Measurements from ENCODE around the gene TMOD1. TPM values are rescaled to one million over a fixed set of nuclear protein-coding genes. Genes with fewer than 3 reads are reported as not detected.
A peak's percentile ranks its signal among the peaks of the same experiment; 100 is the strongest.

TMOD1 gene
- total and polyA plus RNA-seq, 9 of the 15 experiments (the other 6 are each of a cell fraction or from before 2014, with no cell fraction given) = 7.1 to 41.2 (median 14.2) TPM

DNA sequence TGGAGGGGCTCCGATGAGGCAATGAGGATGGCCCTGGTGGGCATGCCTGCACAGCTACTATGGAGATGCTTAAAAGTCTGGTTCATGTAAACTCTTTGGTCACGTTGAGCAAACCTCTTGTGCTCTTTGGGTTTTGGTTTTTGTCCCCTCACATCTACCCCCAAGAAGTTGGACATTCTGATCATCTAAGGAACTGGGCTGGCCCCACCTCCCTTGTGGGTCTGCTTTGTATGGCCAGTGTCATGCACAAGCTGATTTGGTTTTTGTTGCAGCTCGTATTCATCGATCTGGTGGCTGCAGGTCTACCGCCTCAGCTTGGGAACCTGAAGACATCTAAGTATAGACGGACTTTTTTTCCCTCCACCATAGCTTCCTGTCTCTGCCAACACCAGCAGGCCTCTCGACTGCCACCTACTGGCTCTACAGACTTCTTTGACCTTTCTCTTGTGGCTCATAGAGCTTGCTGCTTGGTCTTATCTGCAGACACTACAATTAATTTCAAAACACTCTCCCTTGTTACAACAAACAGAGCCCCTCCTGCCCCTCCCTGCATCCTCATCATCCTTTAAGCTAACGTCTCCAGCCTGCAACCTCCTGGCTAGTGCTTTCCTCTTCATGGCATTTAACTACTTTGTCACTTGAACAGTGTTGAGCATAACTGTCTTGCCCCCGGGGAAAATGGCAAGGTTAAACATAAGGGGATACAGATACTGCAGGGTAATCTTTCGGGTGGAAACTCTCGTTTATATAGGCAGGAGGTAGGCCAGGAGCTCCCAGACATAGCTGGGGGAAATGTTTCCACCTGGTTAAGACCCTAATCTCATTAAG is 97.2 kb downstream of the TMOD1 start (continued):
- TF ChIP-seq, protein P1, sequence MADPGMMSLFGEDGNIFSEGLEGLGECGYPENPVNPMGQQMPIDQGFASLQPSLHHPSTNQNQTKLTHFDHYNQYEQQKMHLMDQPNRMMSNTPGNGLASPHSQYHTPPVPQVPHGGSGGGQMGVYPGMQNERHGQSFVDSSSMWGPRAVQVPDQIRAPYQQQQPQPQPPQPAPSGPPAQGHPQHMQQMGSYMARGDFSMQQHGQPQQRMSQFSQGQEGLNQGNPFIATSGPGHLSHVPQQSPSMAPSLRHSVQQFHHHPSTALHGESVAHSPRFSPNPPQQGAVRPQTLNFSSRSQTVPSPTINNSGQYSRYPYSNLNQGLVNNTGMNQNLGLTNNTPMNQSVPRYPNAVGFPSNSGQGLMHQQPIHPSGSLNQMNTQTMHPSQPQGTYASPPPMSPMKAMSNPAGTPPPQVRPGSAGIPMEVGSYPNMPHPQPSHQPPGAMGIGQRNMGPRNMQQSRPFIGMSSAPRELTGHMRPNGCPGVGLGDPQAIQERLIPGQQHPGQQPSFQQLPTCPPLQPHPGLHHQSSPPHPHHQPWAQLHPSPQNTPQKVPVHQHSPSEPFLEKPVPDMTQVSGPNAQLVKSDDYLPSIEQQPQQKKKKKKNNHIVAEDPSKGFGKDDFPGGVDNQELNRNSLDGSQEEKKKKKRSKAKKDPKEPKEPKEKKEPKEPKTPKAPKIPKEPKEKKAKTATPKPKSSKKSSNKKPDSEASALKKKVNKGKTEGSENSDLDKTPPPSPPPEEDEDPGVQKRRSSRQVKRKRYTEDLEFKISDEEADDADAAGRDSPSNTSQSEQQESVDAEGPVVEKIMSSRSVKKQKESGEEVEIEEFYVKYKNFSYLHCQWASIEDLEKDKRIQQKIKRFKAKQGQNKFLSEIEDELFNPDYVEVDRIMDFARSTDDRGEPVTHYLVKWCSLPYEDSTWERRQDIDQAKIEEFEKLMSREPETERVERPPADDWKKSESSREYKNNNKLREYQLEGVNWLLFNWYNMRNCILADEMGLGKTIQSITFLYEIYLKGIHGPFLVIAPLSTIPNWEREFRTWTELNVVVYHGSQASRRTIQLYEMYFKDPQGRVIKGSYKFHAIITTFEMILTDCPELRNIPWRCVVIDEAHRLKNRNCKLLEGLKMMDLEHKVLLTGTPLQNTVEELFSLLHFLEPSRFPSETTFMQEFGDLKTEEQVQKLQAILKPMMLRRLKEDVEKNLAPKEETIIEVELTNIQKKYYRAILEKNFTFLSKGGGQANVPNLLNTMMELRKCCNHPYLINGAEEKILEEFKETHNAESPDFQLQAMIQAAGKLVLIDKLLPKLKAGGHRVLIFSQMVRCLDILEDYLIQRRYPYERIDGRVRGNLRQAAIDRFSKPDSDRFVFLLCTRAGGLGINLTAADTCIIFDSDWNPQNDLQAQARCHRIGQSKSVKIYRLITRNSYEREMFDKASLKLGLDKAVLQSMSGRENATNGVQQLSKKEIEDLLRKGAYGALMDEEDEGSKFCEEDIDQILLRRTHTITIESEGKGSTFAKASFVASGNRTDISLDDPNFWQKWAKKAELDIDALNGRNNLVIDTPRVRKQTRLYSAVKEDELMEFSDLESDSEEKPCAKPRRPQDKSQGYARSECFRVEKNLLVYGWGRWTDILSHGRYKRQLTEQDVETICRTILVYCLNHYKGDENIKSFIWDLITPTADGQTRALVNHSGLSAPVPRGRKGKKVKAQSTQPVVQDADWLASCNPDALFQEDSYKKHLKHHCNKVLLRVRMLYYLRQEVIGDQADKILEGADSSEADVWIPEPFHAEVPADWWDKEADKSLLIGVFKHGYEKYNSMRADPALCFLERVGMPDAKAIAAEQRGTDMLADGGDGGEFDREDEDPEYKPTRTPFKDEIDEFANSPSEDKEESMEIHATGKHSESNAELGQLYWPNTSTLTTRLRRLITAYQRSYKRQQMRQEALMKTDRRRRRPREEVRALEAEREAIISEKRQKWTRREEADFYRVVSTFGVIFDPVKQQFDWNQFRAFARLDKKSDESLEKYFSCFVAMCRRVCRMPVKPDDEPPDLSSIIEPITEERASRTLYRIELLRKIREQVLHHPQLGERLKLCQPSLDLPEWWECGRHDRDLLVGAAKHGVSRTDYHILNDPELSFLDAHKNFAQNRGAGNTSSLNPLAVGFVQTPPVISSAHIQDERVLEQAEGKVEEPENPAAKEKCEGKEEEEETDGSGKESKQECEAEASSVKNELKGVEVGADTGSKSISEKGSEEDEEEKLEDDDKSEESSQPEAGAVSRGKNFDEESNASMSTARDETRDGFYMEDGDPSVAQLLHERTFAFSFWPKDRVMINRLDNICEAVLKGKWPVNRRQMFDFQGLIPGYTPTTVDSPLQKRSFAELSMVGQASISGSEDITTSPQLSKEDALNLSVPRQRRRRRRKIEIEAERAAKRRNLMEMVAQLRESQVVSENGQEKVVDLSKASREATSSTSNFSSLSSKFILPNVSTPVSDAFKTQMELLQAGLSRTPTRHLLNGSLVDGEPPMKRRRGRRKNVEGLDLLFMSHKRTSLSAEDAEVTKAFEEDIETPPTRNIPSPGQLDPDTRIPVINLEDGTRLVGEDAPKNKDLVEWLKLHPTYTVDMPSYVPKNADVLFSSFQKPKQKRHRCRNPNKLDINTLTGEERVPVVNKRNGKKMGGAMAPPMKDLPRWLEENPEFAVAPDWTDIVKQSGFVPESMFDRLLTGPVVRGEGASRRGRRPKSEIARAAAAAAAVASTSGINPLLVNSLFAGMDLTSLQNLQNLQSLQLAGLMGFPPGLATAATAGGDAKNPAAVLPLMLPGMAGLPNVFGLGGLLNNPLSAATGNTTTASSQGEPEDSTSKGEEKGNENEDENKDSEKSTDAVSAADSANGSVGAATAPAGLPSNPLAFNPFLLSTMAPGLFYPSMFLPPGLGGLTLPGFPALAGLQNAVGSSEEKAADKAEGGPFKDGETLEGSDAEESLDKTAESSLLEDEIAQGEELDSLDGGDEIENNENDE (IDR thresholded peaks at IDR 0.05; ENCODE audit: low read depth, low read length) = no peak
- TF ChIP-seq HMG20B (CRISPR knock-in tag; IDR thresholded peaks at IDR 0.05) (no peak), HNRNPLL (IDR thresholded peaks at IDR 0.05; ENCODE audit: low read depth, low read length, poor library complexity, severe bottlenecking) (no peak), ETV6 (IDR thresholded peaks at IDR 0.05; ENCODE audit: borderline replicate concordance in 1 of 2, low read depth in 2 of 2, low read length in 1 of 2) (no peak), ETV6 (CRISPR knock-in tag; IDR thresholded peaks at IDR 0.05; ENCODE audit: borderline replicate concordance) (no peak), SP1 (CRISPR knock-in tag; IDR thresholded peaks at IDR 0.05) (0 out of 2 replicates have a peak, but pooled peaks have one; percentile 24), ZZZ3 (IDR thresholded peaks at IDR 0.05) (no peak), ZFX (CRISPR knock-in tag; IDR thresholded peaks at IDR 0.05) (no peak), NELFE (IDR thresholded peaks at IDR 0.05; ENCODE audit: insufficient read depth, insufficient read length) (no peak)
- TF ChIP-seq, protein P2, sequence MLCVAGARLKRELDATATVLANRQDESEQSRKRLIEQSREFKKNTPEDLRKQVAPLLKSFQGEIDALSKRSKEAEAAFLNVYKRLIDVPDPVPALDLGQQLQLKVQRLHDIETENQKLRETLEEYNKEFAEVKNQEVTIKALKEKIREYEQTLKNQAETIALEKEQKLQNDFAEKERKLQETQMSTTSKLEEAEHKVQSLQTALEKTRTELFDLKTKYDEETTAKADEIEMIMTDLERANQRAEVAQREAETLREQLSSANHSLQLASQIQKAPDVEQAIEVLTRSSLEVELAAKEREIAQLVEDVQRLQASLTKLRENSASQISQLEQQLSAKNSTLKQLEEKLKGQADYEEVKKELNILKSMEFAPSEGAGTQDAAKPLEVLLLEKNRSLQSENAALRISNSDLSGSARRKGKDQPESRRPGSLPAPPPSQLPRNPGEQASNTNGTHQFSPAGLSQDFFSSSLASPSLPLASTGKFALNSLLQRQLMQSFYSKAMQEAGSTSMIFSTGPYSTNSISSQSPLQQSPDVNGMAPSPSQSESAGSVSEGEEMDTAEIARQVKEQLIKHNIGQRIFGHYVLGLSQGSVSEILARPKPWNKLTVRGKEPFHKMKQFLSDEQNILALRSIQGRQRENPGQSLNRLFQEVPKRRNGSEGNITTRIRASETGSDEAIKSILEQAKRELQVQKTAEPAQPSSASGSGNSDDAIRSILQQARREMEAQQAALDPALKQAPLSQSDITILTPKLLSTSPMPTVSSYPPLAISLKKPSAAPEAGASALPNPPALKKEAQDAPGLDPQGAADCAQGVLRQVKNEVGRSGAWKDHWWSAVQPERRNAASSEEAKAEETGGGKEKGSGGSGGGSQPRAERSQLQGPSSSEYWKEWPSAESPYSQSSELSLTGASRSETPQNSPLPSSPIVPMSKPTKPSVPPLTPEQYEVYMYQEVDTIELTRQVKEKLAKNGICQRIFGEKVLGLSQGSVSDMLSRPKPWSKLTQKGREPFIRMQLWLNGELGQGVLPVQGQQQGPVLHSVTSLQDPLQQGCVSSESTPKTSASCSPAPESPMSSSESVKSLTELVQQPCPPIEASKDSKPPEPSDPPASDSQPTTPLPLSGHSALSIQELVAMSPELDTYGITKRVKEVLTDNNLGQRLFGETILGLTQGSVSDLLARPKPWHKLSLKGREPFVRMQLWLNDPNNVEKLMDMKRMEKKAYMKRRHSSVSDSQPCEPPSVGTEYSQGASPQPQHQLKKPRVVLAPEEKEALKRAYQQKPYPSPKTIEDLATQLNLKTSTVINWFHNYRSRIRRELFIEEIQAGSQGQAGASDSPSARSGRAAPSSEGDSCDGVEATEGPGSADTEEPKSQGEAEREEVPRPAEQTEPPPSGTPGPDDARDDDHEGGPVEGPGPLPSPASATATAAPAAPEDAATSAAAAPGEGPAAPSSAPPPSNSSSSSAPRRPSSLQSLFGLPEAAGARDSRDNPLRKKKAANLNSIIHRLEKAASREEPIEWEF (CRISPR knock-in tag; IDR thresholded peaks at IDR 0.05) = no peak

Measured in K562 (cell line).